Measurements from ENCODE around the gene RBBP4.
"Not testable (repeated sequence)": the region's sequence is repeated elsewhere in the genome, so short reads cannot be mapped to it uniquely, and the experiment has no call there.

The RBBP4 gene

DNA sequence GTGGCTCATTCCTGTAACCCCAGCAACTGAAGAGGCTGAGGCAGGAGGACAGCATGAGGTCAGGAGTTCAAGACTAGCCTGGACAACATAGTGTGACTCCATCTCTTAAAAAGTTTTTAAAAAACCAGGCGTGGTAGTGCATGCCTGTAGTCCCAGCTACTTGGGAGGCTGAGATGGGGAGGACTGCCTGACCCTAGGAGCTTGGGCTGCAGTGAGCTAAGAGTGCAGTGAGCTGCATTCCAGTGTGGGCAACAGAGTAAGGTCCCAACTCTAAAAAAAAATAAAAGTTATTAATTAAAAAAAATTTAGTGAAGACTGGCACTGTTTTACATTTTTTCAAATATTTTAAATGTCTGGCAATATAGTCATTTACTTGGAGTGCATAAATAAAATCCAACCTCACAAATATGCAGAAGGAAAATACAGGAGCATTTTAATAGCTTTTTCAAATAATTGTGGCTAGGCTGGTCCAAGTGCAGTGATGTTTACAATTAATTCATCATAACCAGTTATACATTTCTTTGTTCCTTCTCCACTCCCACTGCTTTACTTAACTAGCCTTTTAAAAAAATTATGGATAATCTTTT lies 11.4 kb upstream of the RBBP4 start:
- peak in 1 of 2 experiments; percentile 48 for DNase-seq (ENCODE audit: low read depth in 2 of 2)

DNA sequence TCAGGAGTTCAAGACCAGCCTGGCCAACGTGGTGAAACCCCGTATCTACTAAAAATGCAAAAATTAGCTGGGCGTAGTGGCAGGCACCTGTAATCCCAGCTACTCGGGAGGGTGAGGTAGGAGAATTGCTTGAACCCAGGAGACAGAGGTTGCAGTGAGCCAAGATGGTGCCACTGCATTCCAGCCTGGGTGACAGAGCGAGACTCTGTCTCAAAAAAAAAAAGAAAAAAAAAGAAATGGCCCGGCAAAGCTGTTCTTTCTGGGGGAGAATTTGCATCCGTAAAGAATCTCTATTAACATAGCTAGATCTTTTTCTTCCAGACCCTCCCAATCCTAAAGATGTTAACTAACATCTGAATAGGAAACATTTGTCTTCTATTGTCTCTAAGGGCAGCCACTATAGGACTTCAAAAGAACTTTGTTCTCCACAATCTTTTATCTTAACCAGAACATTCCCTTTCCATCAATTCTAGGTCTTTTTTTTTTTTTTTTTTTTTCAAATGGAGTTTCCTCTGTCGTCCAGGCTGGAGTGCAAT lies 8.6 kb upstream of the RBBP4 start:
- DNase-seq (ENCODE audit: low read depth in 2 of 2), result not testable (repeated sequence)

DNA sequence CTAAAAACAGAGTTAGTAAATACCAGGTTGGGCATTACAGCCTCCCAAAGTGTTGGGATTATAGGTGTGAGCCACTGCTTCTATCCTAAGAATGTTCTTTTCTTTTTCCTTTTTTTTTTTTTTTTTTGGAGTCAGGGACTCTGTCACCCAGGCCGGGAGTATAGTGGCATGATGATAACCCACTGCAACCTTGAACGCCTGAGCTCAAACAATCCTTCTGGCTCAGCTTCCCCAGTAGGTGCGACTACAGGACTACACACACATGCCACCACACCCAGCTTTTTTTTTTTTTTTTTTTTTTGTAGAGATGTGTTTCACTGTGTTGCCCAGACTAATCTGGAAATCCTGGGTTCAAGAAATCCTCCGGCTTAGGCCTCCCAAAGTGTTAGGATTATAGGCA lies 6.6 kb upstream of the RBBP4 start:
- no peak for DNase-seq (ENCODE audit: low read depth in 2 of 2)

DNA sequence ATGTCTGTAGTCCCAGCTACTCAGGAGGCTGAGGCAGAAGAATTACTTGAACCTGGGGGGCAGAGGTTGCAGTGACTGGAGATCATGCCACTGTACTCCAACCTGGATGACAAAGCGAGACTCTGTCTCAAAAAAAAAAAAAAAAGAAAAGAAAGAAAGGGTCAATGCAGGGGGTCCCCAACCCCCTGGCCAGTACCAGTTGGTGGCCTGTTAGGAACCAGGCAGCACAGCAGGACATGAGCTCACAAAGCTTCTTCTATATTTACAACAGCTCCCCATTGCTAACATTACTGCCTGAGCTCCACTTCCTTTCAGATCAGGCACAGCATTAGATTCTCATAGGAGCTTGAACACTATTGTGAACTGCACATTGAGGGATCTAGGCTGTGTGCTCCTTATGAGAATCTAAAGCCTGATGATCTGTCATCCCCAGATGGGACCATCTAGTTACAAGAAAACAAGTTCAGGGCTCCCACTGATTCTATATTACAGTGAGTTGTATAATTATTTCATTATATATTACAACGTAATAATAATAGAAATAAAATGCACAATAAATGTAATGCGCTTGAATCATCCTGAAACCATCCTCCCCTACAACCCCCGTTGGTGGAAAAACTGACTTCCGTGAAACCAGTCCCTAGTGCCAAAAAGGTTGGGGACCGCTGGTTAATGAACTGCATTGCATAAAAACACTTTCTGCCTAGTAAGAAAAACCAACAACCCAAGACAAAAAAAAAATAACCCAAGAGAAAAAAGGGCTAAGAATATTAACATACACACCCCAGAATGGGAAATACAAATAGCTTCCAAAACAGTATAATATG lies 3.5 kb upstream of the RBBP4 start:
- no peak for DNase-seq (ENCODE audit: low read depth in 2 of 2)

DNA sequence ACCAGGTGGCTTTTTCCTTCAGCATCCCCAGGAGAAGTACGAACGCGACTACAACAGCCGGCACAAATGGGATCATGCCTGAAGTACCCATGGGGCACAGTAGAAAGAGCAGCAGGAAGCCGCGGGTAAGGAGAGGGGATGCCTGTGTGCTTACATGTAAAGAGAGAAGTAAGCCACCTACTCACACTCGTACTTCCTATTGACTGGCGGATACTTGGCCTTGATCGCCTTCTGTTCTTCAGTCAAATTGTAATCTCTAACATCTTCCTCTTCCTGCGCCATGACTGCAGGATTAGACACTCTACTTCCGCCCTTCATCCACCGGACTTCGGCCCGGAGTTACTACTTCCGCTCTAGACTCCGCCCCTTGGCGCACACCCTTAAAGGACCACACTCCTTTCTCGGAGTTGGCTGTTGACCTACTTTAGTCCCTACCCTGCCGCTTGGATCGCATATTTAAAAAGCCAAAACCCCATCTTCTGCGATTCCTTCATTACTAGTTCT lies 708 bp upstream of the RBBP4 start, which contains the start of gene ZBTB8OS:
Gene ZBTB8OS, minus strand, starts transcription at position 303 of the 504 bp plus-strand sequence. Its CDS starts 21 bp downstream, at position 282.
- DNase-seq (ENCODE audit: low read depth in 2 of 2), result peak; percentile 74 to 76

- DNase-seq (ENCODE audit: low read depth in 2 of 2), result no peak
These were observed 559 bp downstream of the RBBP4 start for GRCh38 chr1:32651461-32652073.

DNA sequence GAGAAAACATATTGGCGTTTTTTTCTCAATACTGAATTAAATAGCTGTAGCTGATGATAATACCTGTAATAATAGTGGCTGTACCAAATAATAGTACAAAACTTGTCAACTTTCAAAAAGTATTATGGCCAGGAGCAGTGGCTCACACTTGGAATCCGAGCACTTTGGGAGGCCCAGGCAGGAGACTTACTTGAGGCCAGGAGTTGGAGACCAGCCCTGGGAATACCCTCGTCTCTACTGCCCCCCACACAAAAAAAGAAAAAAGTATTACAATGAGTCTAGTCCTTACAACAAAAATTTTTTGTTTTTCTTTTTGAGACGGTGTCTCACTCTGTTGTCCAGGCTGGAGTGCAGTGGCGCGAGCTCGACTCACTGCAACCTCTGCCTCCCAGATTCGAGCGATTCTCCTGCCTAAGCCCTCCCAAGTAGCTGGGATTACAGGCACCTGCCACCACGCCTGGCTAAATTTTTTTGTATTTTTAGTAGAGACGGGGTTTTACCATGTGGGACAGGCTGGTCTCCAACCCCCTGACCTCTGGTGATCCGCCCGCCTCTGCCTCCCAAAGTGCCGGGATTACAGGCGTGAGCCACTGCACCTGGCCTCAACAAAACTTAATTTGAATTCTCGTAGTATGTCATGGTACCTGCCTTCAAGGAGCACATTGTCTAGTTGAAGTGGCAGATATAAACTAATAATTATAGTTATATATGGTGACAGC lies 1.4 kb downstream of the RBBP4 start:
- no peak for DNase-seq (ENCODE audit: low read depth in 2 of 2)

GRCh38 chr1:32659581-32659980 lies 8.6 kb downstream of the RBBP4 start:
- DNase-seq (ENCODE audit: low read depth in 2 of 2), result no peak

GRCh38 chr1:32665915-32666314 lies 14.9 kb downstream of the RBBP4 start:
- no peak for DNase-seq (ENCODE audit: low read depth in 2 of 2)

DNA sequence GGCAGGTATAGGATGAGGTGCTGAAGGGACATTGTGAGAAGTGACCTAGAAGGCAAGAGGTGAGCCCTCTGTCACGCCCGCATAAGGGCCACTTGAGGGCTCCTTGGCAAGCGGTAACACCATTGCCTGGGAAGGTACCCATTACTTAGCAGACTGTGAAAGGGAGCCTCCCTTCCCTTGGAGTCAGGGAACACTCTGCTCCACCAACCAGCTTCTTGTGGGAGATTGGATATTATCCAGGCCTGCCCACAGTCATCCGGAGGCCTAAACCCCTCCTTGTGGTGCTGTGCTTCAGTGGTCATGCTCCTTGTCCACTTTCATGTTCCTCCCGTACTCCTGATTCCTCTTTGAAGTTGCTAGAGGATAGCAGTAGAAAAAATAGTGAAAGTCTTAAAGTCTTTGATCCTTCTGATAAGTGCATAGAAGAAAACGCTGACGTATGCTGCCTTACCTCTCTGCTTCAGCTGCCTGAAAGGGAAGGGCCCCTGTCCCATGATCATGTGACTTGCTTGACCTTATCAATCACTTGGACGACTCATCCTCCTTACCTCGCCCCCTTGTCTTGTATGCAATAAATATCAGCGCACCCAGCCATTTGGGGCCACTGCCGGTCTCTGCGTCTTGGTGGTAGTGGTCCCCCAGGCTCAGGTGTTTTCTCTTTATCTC lies 16.0 kb downstream of the RBBP4 start:
- no peak for DNase-seq (ENCODE audit: low read depth in 2 of 2)

- not testable (repeated sequence) for DNase-seq (ENCODE audit: low read depth in 2 of 2)
These were observed 17.7 kb downstream of the RBBP4 start for GRCh38 chr1:32668716-32669115.

- DNase-seq (ENCODE audit: low read depth in 2 of 2), result no peak
These were observed 25.9 kb downstream of the RBBP4 start for GRCh38 chr1:32676945-32677344.

DNA sequence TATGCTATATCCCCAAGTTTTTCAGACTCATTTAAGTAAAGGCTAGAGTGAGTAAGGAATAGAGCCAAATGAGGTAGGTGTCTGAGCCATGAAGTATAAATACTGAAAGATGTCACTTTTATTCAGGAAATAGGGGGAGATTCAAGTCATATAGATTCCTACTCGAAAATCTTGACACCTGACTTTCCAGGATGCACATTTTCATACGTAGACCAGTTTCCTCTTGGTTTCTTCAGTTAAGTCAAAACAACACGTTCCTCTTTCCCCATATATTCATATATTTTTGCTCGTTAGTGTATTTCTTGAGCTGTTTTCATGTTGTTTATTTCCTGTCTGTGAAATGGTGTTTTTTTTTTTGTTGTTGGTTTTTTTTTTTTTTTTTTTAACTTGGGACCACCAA lies 29.0 kb downstream of the RBBP4 start:
- DNase-seq (ENCODE audit: low read depth in 2 of 2), result not testable (repeated sequence)

DNA sequence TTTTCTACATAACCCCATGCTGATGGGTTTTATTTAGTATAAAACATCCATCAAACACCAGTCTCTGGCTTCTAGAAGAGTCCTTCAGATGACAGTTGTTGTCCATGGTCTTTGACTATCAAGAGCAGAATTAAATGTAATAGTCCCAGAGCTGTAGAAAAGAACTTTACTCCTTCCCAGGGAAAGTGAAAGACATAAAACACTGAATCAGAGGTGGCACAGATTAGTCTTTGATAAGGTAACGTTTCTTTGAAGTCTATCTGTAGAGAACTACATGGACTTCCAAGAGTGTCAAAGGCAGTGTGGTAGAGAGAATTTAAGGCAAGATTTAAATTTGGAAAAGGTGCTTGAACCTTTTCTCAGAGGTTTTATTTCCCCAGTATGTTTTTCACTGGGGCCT lies 29.6 kb downstream of the RBBP4 start:
- no peak for DNase-seq (ENCODE audit: low read depth in 2 of 2)

GRCh38 chr1:32681509-32681908 lies 30.5 kb downstream of the RBBP4 start:
- no peak for DNase-seq (ENCODE audit: low read depth in 2 of 2)

- no peak for DNase-seq (ENCODE audit: low read depth in 2 of 2)
These were observed 31.0 kb downstream of the RBBP4 start for GRCh38 chr1:32681999-32682398.

DNA sequence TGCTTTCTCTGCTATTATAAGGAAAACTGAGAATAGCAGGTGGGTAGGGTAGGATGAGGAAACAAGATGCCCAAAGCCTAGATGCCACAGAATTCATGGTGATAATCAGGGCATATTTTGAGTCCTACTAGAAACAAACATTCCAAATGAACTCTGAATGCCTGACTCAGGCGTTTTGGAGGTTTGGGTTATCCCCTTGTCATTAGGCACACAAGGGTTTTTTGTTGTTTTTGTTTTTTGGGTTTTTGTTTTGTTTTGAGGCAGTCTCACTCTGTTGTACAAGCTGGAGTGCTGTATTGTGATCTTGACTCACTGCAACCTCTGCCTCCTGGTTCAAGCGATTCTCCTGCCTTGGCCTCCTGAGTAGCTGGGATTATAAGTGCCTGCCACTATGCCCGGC lies 32.4 kb downstream of the RBBP4 start:
- no peak for DNase-seq (ENCODE audit: low read depth in 2 of 2)

GRCh38 chr1:32684167-32684811 lies 33.3 kb downstream of the RBBP4 start:
- peak in 1 of 2 experiments; percentile 27 for DNase-seq (ENCODE audit: low read depth in 2 of 2)

DNA sequence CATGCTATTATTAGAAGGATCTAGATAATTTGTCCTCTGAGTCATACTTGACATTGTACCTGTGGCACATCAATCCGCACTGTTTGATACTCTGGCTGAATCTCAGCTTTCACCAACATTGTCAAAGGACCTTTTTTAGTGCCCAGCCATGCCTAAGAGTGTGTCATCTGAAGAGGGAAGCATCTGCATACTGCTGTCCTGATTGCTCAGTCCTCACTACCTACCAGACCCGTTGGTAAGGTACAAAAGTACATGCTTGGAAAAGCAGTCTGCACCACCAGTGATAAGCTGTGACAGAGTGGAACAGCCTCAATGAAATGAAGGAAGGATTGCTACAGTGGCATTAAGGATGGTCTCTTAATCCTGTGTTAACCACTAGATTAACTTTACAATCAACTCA lies 34.5 kb downstream of the RBBP4 start:
- DNase-seq (ENCODE audit: low read depth in 2 of 2), result no peak

- DNase-seq (ENCODE audit: low read depth in 2 of 2), result no peak
These were observed 35.4 kb downstream of the RBBP4 start for GRCh38 chr1:32686387-32686786.

All from fibroblast of skin of left biceps (primary cell).